Activated CD4-positive, alpha-beta T cell treated with anti-CD3 and anti-CD28 coated beads, Interleukin-2, amount 10 ng/mL, durations not matched to agents 7 days and 5 days (primary cell): ENCODE results near the gene PRKN. TPM values are rescaled to one million over a fixed set of nuclear protein-coding genes. Genes with fewer than 3 reads are reported as not detected.
"Not testable (repeated sequence)": the region's sequence is repeated elsewhere in the genome, so short reads cannot be mapped to it uniquely, and the experiment has no call there.

Experiments used
- CTCF ChIA-PET: fragments of 350-600 bp; sonication (Branson Sonifier 250); formaldehyde crosslinking; loops from one replicate; lab custom pipeline; 2021; ENCODE audit warnings: antibody characterized with exemption; lab: Charles Lee
- POLR2A ChIA-PET: fragments of 350-600 bp; sonication (Branson Sonifier 250); formaldehyde crosslinking; loops from one replicate; lab custom pipeline; 2021; ENCODE audit warnings: antibody characterized with exemption; lab: Charles Lee
- DNase-seq: peaks from one replicate; pipeline ENCODE4 v3.0.0-alpha.2; 2020
- H3K27ac Mint-ChIP-seq: one replicate; pipeline ENCODE4 v1.8.0; 2021; ENCODE audit warnings: mild to moderate bottlenecking, moderate library complexity, mixed read lengths
- H3K27me3 Mint-ChIP-seq: one replicate; pipeline ENCODE4 v1.8.0; 2021; ENCODE audit warnings: mixed read lengths
- H3K36me3 Mint-ChIP-seq: one replicate; pipeline ENCODE4 v1.8.0; 2021; ENCODE audit warnings: low read depth, mixed read lengths
- H3K4me1 Mint-ChIP-seq: one replicate; pipeline ENCODE4 v1.8.0; 2021; ENCODE audit warnings: mixed read lengths
- H3K4me3 Mint-ChIP-seq: one replicate; pipeline ENCODE4 v1.8.0; 2021; ENCODE audit warnings: mild to moderate bottlenecking, moderate library complexity, mixed read lengths
- H3K9me3 Mint-ChIP-seq: one replicate; pipeline ENCODE4 v1.8.0; 2021; ENCODE audit warnings: mixed read lengths
- total RNA-seq, 2 experiments: library from RNA; stranded (reverse); gene quantifications; one replicate each; pipeline ENCODE4 v1.2.3, GENCODE V29; 2021

Gene PRKN
- total RNA-seq, 2 experiments from 2014 or later: 0.77 to 0.94 TPM

- Mint-ChIP-seq H3K27me3 (no peaks in the 10 kb centered on the region), H3K4me3 (no peak overlapping the region), H3K36me3 (no peaks in the 10 kb centered on the region), H3K4me1 (no peaks in the 10 kb centered on the region), H3K9me3 (no peaks in the 10 kb centered on the region), H3K27ac (no peak overlapping the region)
- ChIA-PET CTCF (no interaction called here), POLR2A (no interaction called here)
- DNase-seq: no peak
These were observed 44.4 kb downstream of the PRKN start for GRCh38 chr6:162683135-162683534.

- Mint-ChIP-seq H3K4me1 (no peaks in the 10 kb centered on the region), H3K9me3 (no peaks in the 10 kb centered on the region), H3K27me3 (no peaks in the 10 kb centered on the region), H3K36me3 (no peaks in the 10 kb centered on the region), H3K4me3 (no peak overlapping the region), H3K27ac (no peak overlapping the region)
- ChIA-PET CTCF (no interaction called here), POLR2A (no interaction called here)
- no peak for DNase-seq
These were observed 46.1 kb downstream of the PRKN start for GRCh38 chr6:162681447-162681846.

GRCh38 chr6:162680871-162681270 lies 46.7 kb downstream of the PRKN start:
- DNase-seq: no peak
- Mint-ChIP-seq H3K4me3 (no peak overlapping the region), H3K9me3 (no peaks in the 10 kb centered on the region), H3K36me3 (no peaks in the 10 kb centered on the region), H3K27ac (no peak overlapping the region), H3K27me3 (no peaks in the 10 kb centered on the region), H3K4me1 (no peaks in the 10 kb centered on the region)
- POLR2A ChIA-PET: no interaction called here
- CTCF ChIA-PET: no interaction called here

GRCh38 chr6:162680367-162680766 lies 47.2 kb downstream of the PRKN start:
- no peak for DNase-seq
- no peaks in the 10 kb centered on the region for H3K4me1 Mint-ChIP-seq
- H3K9me3 Mint-ChIP-seq: no peaks in the 10 kb centered on the region

GRCh38 chr6:162679681-162680080 lies 47.9 kb downstream of the PRKN start:
- Mint-ChIP-seq H3K27me3 (no peaks in the 10 kb centered on the region), H3K4me1 (no peaks in the 10 kb centered on the region), H3K27ac (no peak overlapping the region), H3K9me3 (no peaks in the 10 kb centered on the region), H3K4me3 (no peak overlapping the region), H3K36me3 (no peaks in the 10 kb centered on the region)
- CTCF ChIA-PET: no interaction called here
- DNase-seq: no peak
- POLR2A ChIA-PET: no interaction called here

More at GRCh38 chr6:162680367-162680766, 47.2 kb downstream of the PRKN start:
- Mint-ChIP-seq H3K27ac (no peak overlapping the region), H3K36me3 (no peaks in the 10 kb centered on the region), H3K27me3 (no peaks in the 10 kb centered on the region), H3K4me3 (no peak overlapping the region)
- POLR2A ChIA-PET: no interaction called here
- CTCF ChIA-PET: no interaction called here

GRCh38 chr6:162678896-162679295 lies 48.7 kb downstream of the PRKN start:
- CTCF ChIA-PET, H3K4me1 Mint-ChIP-seq, H3K27ac Mint-ChIP-seq, H3K36me3 Mint-ChIP-seq, H3K4me3 Mint-ChIP-seq, POLR2A ChIA-PET, H3K27me3 Mint-ChIP-seq, H3K9me3 Mint-ChIP-seq, DNase-seq: not testable (repeated sequence)

- Mint-ChIP-seq H3K27me3 (no peaks in the 10 kb centered on the region), H3K4me3 (no peak overlapping the region), H3K4me1 (no peaks in the 10 kb centered on the region), H3K9me3 (no peaks in the 10 kb centered on the region), H3K27ac (no peak overlapping the region), H3K36me3 (no peaks in the 10 kb centered on the region)
- POLR2A ChIA-PET: no interaction called here
- no peak for DNase-seq
- CTCF ChIA-PET: no interaction called here
These were observed 52.1 kb downstream of the PRKN start for GRCh38 chr6:162675503-162675902.

- H3K4me1 Mint-ChIP-seq: no peaks in the 10 kb centered on the region
- no peaks in the 10 kb centered on the region for H3K36me3 Mint-ChIP-seq
- H3K27ac Mint-ChIP-seq: no peak overlapping the region
- no peaks in the 10 kb centered on the region for H3K27me3 Mint-ChIP-seq
- POLR2A ChIA-PET: no interaction called here
- no peak overlapping the region for H3K4me3 Mint-ChIP-seq
- no peak for DNase-seq
- CTCF ChIA-PET: no interaction called here
- no peaks in the 10 kb centered on the region for H3K9me3 Mint-ChIP-seq
These were observed 53.1 kb downstream of the PRKN start for GRCh38 chr6:162674452-162674851.

GRCh38 chr6:162671580-162672165 lies 55.9 kb downstream of the PRKN start:
- Mint-ChIP-seq H3K36me3 (no peaks in the 10 kb centered on the region), H3K4me3 (no peak overlapping the region), H3K4me1 (no peaks in the 10 kb centered on the region), H3K9me3 (no peaks in the 10 kb centered on the region), H3K27me3 (no peaks in the 10 kb centered on the region), H3K27ac (no peak overlapping the region)
- ChIA-PET CTCF (no interaction called here), POLR2A (no interaction called here)
- DNase-seq: no peak

- no peaks in the 10 kb centered on the region for H3K9me3 Mint-ChIP-seq
- no peaks in the 10 kb centered on the region for H3K4me1 Mint-ChIP-seq
- ChIA-PET POLR2A (no interaction called here), CTCF (no interaction called here)
- no peak overlapping the region for H3K4me3 Mint-ChIP-seq
- H3K27me3 Mint-ChIP-seq: no peaks in the 10 kb centered on the region
- no peak overlapping the region for H3K27ac Mint-ChIP-seq
- H3K36me3 Mint-ChIP-seq: no peaks in the 10 kb centered on the region
- no peak for DNase-seq
These were observed 57.2 kb downstream of the PRKN start for GRCh38 chr6:162670345-162670744.

- no peaks in the 10 kb centered on the region for H3K36me3 Mint-ChIP-seq
- H3K9me3 Mint-ChIP-seq: peaks cover 12% of the 10 kb centered on the region
- CTCF ChIA-PET: no interaction called here
- DNase-seq: no peak
- POLR2A ChIA-PET: no interaction called here
- no peak overlapping the region for H3K4me3 Mint-ChIP-seq
- H3K27ac Mint-ChIP-seq: no peak overlapping the region
- H3K27me3 Mint-ChIP-seq: no peaks in the 10 kb centered on the region
- no peaks in the 10 kb centered on the region for H3K4me1 Mint-ChIP-seq
These were observed 61.3 kb downstream of the PRKN start for GRCh38 chr6:162666246-162666645.

GRCh38 chr6:162653808-162654207 lies 73.8 kb downstream of the PRKN start:
- ChIA-PET POLR2A (no interaction called here), CTCF (no interaction called here)
- no peak overlapping the region for H3K27ac Mint-ChIP-seq
- no peaks in the 10 kb centered on the region for H3K27me3 Mint-ChIP-seq
- H3K4me1 Mint-ChIP-seq: no peaks in the 10 kb centered on the region
- DNase-seq: no peak
- no peak overlapping the region for H3K4me3 Mint-ChIP-seq
- no peaks in the 10 kb centered on the region for H3K9me3 Mint-ChIP-seq
- no peaks in the 10 kb centered on the region for H3K36me3 Mint-ChIP-seq

GRCh38 chr6:162651505-162651904 lies 76.1 kb downstream of the PRKN start:
- CTCF ChIA-PET: no interaction called here

GRCh38 chr6:162649271-162649670 lies 78.3 kb downstream of the PRKN start:
- no peak for DNase-seq
- H3K4me3 Mint-ChIP-seq: no peak overlapping the region
- no peaks in the 10 kb centered on the region for H3K4me1 Mint-ChIP-seq
- CTCF ChIA-PET: no interaction called here
- H3K27me3 Mint-ChIP-seq: no peaks in the 10 kb centered on the region
- H3K27ac Mint-ChIP-seq: no peak overlapping the region
- no peaks in the 10 kb centered on the region for H3K9me3 Mint-ChIP-seq
- no peaks in the 10 kb centered on the region for H3K36me3 Mint-ChIP-seq
- POLR2A ChIA-PET: no interaction called here

More at GRCh38 chr6:162651505-162651904, 76.1 kb downstream of the PRKN start:
- no peak overlapping the region for H3K27ac Mint-ChIP-seq
- no peaks in the 10 kb centered on the region for H3K9me3 Mint-ChIP-seq
- POLR2A ChIA-PET: no interaction called here
- no peaks in the 10 kb centered on the region for H3K36me3 Mint-ChIP-seq
- H3K4me1 Mint-ChIP-seq: no peaks in the 10 kb centered on the region
- no peak for DNase-seq
- H3K27me3 Mint-ChIP-seq: no peaks in the 10 kb centered on the region
- H3K4me3 Mint-ChIP-seq: no peak overlapping the region
